ENCODE measurements around the gene HHLA2.
A peak's percentile ranks its signal among the peaks of the same experiment; 100 is the strongest.
"Not testable (repeated sequence)": the region's sequence is repeated elsewhere in the genome, so short reads cannot be mapped to it uniquely, and the experiment has no call there.

HHLA2 gene

GRCh38 chr3:108296239-108296638, at the start of gene HHLA2:
Gene HHLA2 (plus strand): TSS chr3:108296548. CDS start chr3:108351814, 55,266 bp downstream.
- no peaks in the 10 kb centered on the region for H3K36me3 ChIP-seq (ENCODE audit: control insufficient read depth, insufficient read depth, low read length)
- peak; percentile 20 for DNase-seq (ENCODE audit: extremely low read depth, insufficient read length)
- H3K27me3 ChIP-seq (replicated peaks; ENCODE audit: control insufficient read depth, insufficient read depth, low read length), result no peaks in the 10 kb centered on the region
- no peak for TF ChIP-seq CTCF (IDR thresholded peaks at IDR 0.05; ENCODE audit: insufficient read depth, low read length, poor library complexity, severe bottlenecking)
- no peak within 1 kb of the TSS for H3K4me3 ChIP-seq (replicated peaks; ENCODE audit: low read depth, low read length)

GRCh38 chr3:108250626-108251025, 45.7 kb upstream of the HHLA2 start:
- no peaks in the 10 kb centered on the region for H3K27me3 ChIP-seq (replicated peaks; ENCODE audit: control insufficient read depth, insufficient read depth, low read length)
- TF ChIP-seq CTCF (IDR thresholded peaks at IDR 0.05; ENCODE audit: insufficient read depth, low read length, poor library complexity, severe bottlenecking), result no peak
- DNase-seq (ENCODE audit: extremely low read depth, insufficient read length), result no peak
- no peaks in the 10 kb centered on the region for H3K36me3 ChIP-seq (ENCODE audit: control insufficient read depth, insufficient read depth, low read length)
- no peak overlapping the region for H3K4me3 ChIP-seq (replicated peaks; ENCODE audit: low read depth, low read length)

- TF ChIP-seq CTCF (IDR thresholded peaks at IDR 0.05; ENCODE audit: insufficient read depth, low read length, poor library complexity, severe bottlenecking), result no peak
- Histone ChIP-seq H3K4me3 (replicated peaks; ENCODE audit: low read depth, low read length) (no peak overlapping the region), H3K27me3 (replicated peaks; ENCODE audit: control insufficient read depth, insufficient read depth, low read length) (no peaks in the 10 kb centered on the region), H3K36me3 (ENCODE audit: control insufficient read depth, insufficient read depth, low read length) (no peaks in the 10 kb centered on the region)
- no peak for DNase-seq (ENCODE audit: extremely low read depth, insufficient read length)
Measured at GRCh38 chr3:108251265-108251664, 45.1 kb upstream of the HHLA2 start.

- no peak for TF ChIP-seq CTCF (IDR thresholded peaks at IDR 0.05; ENCODE audit: insufficient read depth, low read length, poor library complexity, severe bottlenecking)
- Histone ChIP-seq H3K36me3 (ENCODE audit: control insufficient read depth, insufficient read depth, low read length) (no peaks in the 10 kb centered on the region), H3K27me3 (replicated peaks; ENCODE audit: control insufficient read depth, insufficient read depth, low read length) (no peaks in the 10 kb centered on the region), H3K4me3 (replicated peaks; ENCODE audit: low read depth, low read length) (no peak overlapping the region)
- DNase-seq (ENCODE audit: extremely low read depth, insufficient read length), result no peak
Measured at GRCh38 chr3:108251844-108252243, 44.5 kb upstream of the HHLA2 start.

- TF ChIP-seq CTCF (IDR thresholded peaks at IDR 0.05; ENCODE audit: insufficient read depth, low read length, poor library complexity, severe bottlenecking), result no peak
- H3K27me3 ChIP-seq (replicated peaks; ENCODE audit: control insufficient read depth, insufficient read depth, low read length), result no peaks in the 10 kb centered on the region
- no peak overlapping the region for H3K4me3 ChIP-seq (replicated peaks; ENCODE audit: low read depth, low read length)
- DNase-seq (ENCODE audit: extremely low read depth, insufficient read length), result no peak
- no peaks in the 10 kb centered on the region for H3K36me3 ChIP-seq (ENCODE audit: control insufficient read depth, insufficient read depth, low read length)
Measured at GRCh38 chr3:108255131-108255530, 41.2 kb upstream of the HHLA2 start.

- H3K36me3 ChIP-seq (ENCODE audit: control insufficient read depth, insufficient read depth, low read length); H3K27me3 ChIP-seq (replicated peaks; ENCODE audit: control insufficient read depth, insufficient read depth, low read length); H3K4me3 ChIP-seq (replicated peaks; ENCODE audit: low read depth, low read length); DNase-seq (ENCODE audit: extremely low read depth, insufficient read length): not testable (repeated sequence)
Measured at GRCh38 chr3:108264534-108265298, 31.6 kb upstream of the HHLA2 start.

GRCh38 chr3:108268235-108268634, 28.1 kb upstream of the HHLA2 start:
- not testable (repeated sequence) for DNase-seq (ENCODE audit: extremely low read depth, insufficient read length); H3K36me3 ChIP-seq (ENCODE audit: control insufficient read depth, insufficient read depth, low read length); H3K27me3 ChIP-seq (replicated peaks; ENCODE audit: control insufficient read depth, insufficient read depth, low read length); H3K4me3 ChIP-seq (replicated peaks; ENCODE audit: low read depth, low read length)
